ENCODE measurements around the gene OR3A2.

- no peak for TF ChIP-seq POLR2AphosphoS5 (IDR thresholded peaks at IDR 0.05)
- no peak for TF ChIP-seq CTCF (IDR thresholded peaks at IDR 0.05)
- no peak for TF ChIP-seq POLR2A (IDR thresholded peaks at IDR 0.05)
Observed at GRCh38 chr17:3316836-3317235, 69.3 kb downstream of the OR3A2 start.
